K562 (cell line): ENCODE data around the gene KRTAP2-3. TPM values are rescaled to one million over a fixed set of nuclear protein-coding genes. Genes with fewer than 3 reads are reported as not detected.

ENCODE experiments used
- ATAC-seq: fragments of 200-7000 bp; cut with Tn5 transposase; 3 replicates; pipeline ENCODE4 v1.9.1; 2020; ENCODE audit warnings: moderate library complexity
- BruUV-seq: library from RNA; stranded (reverse); fragments of 400-500 nt; replicated peaks from 2 replicates; lab custom pipeline; 2021; lab: Mats Ljungman, UMichigan
- CTCF ChIA-PET: fragments of 300-600 bp; formaldehyde crosslinking; extraction: SDS; loops from one replicate; lab custom pipeline; 2021; ENCODE audit warnings: low intra/inter-chr PET ratio; lab: Yijun Ruan, JAX
- POLR2A ChIA-PET: fragments of 300-600, 350-650 bp; sonication (Branson Sonifier 250); formaldehyde crosslinking; extraction: SDS; loops from one replicate; lab custom pipeline; 2021; ENCODE audit warnings: antibody characterized with exemption, inconsistent platforms; lab: Yijun Ruan, JAX
- DNase-seq, 4 experiments: peaks; one replicate each; pipeline versions ENCODE4 v3.0.0 to v3.0.0-alpha.2; 2011 to 2018; ENCODE audit warnings: low spot score in 3 of 4, mixed read lengths in 3 of 4; ENCODE audit errors: extremely low read depth in 1 of 4
- FAIRE-seq: peaks from 2 replicates; lab custom pipeline; 2011; peaks lifted over from hg19 to GRCh38; lab: Jason Lieb, UNC
- H2AFZ ChIP-seq: 2 replicates; pipeline ENCODE4 v1.6.0; 2011; ENCODE audit warnings: low read depth, low read length, control low read depth, inconsistent platforms
- H3K27ac ChIP-seq: fragments of 200-600 bp; 3 replicates; pipeline ENCODE4 v1.8.0; 2011; ENCODE audit warnings: low read depth, mild to moderate bottlenecking, control low read depth, inconsistent platforms, low read length, moderate library complexity, mixed read lengths; ENCODE audit errors: extremely low read depth
- H3K27me3 ChIP-seq, 2 experiments: fragments of 300-600 bp in 1 of 2; 2 replicates in 1 of 2; 3 replicates in 1 of 2; pipeline versions ENCODE4 v1.6.0 to v1.8.0; 2011; ENCODE audit warnings: inconsistent platforms in 2 of 2, low read length in 2 of 2, mild to moderate bottlenecking in 1 of 2, mixed read lengths in 1 of 2, moderate library complexity in 1 of 2; ENCODE audit not compliant: control insufficient read depth in 2 of 2, insufficient read depth in 2 of 2
- H3K36me3 ChIP-seq: fragments of 300-600 bp; 3 replicates; pipeline ENCODE4 v1.8.0; 2011; ENCODE audit warnings: mild to moderate bottlenecking, low read length, inconsistent platforms; ENCODE audit not compliant: control insufficient read depth, insufficient read depth
- H3K4me1 ChIP-seq, 2 experiments: fragments of 200-600 bp in 1 of 2; replicated peaks in 1 of 2; 2 replicates in 1 of 2; 3 replicates in 1 of 2; pipeline versions ENCODE4 v1.5.1 to v1.8.0; 2011; ENCODE audit warnings: inconsistent platforms in 2 of 2, low read length in 2 of 2, mild to moderate bottlenecking in 1 of 2, mixed read lengths in 1 of 2, moderate library complexity in 1 of 2; ENCODE audit not compliant: control insufficient read depth in 2 of 2, insufficient read depth in 2 of 2
- H3K4me2 ChIP-seq: 2 replicates; pipeline ENCODE4 v1.6.1; 2011; ENCODE audit warnings: low read length, control low read depth, inconsistent platforms, mixed read lengths; ENCODE audit not compliant: insufficient read depth
- H3K4me3 ChIP-seq: fragments of 200-600 bp; sonication (generic), shearing (Covaris generic); 2 replicates; pipeline ENCODE4 v1.5.1; 2016; ENCODE audit warnings: control low read depth, inconsistent platforms
- H3K79me2 ChIP-seq: fragments of 200-600 bp; 3 replicates; pipeline ENCODE4 v1.8.0; 2011; ENCODE audit warnings: low read length, inconsistent platforms; ENCODE audit not compliant: control insufficient read depth, insufficient read depth
- H3K9ac ChIP-seq, 2 experiments: 2 replicates each; pipeline versions ENCODE4 v1.6.0 to v1.6.1; 2011; ENCODE audit warnings: low read depth in 2 of 2, low read length in 2 of 2, control low read depth in 1 of 2, inconsistent platforms in 1 of 2, mild to moderate bottlenecking in 1 of 2, mixed read lengths in 1 of 2; ENCODE audit not compliant: insufficient read depth in 1 of 2
- H3K9me1 ChIP-seq: one replicate; pipeline ENCODE4 v1.6.0; 2011; ENCODE audit warnings: inconsistent platforms, mild to moderate bottlenecking, low read length, moderate library complexity; ENCODE audit not compliant: control insufficient read depth, insufficient read depth
- H3K9me3 ChIP-seq: replicated peaks from 2 replicates; pipeline ENCODE4 v1.5.1; 2011; ENCODE audit warnings: low read depth, low read length, inconsistent platforms; ENCODE audit not compliant: control insufficient read depth, insufficient read depth
- H4K20me1 ChIP-seq: replicated peaks from 2 replicates; pipeline ENCODE4 v1.6.1; 2011; ENCODE audit warnings: low read length, inconsistent platforms, mixed read lengths; ENCODE audit not compliant: control insufficient read depth, insufficient read depth
- CUX1 ChIP-seq: fragments of 200-800 bp; sonication (Bioruptor generic); IDR thresholded peaks from 2 replicates; pipeline ENCODE4 v1.6.1; 2016; ENCODE audit warnings: missing genetic modification characterization, missing compliant biosample characterization
- IRF9 ChIP-seq: fragments of 450-650 bp; IDR thresholded peaks from 2 replicates; pipeline ENCODE4 v1.6.1; 2016; ENCODE audit warnings: missing biosample characterization, missing genetic modification characterization
- RNF2 ChIP-seq: sonication (generic); IDR thresholded peaks from 2 replicates; pipeline ENCODE4 v1.6.1; 2016
- ZNF449 ChIP-seq: fragments of 250-450 bp; sonication (Bioruptor Pico); IDR thresholded peaks from 2 replicates; pipeline ENCODE4 v1.8.0; 2022; ENCODE audit warnings: moderate library complexity, mild to moderate bottlenecking, inconsistent platforms
- WGBS: fragments of 100-300 bp; shearing (Covaris generic); methylation state at CpG from one replicate; pipeline ENCODE4 v1.1.6; 2016; ENCODE audit warnings: low coverage, mixed read lengths; ENCODE audit not compliant: insufficient coverage; ENCODE audit errors: missing lambda C conversion rate; 5-methylcytosine and 5-hydroxymethylcytosine counted together
- in situ Hi-C: fragments of 300-500 bp; cut with MboI; formaldehyde crosslinking; loops from 4 replicates; pipeline ENCODE4 v1.15.0; 2018; ENCODE audit warnings: inconsistent platforms, mixed read lengths
- intact Hi-C: fragments of 100-400 bp; cut with micrococcal nuclease; formaldehyde crosslinking; loops from 2 replicates; pipeline ENCODE4 v1.14.2; 2022
- polyA plus RNA-seq, 8 experiments: library from polyadenylated mRNA; depleted of rRNA in 4 of 8; stranded (reverse) in 5 of 8; unstranded in 3 of 8; fragments of >200 nt; fragmentation: Nextera tagmentation in 2 of 8; fragmentation: Illumina TruSeq in 1 of 8; extraction: Ambion mirVana in 2 of 8; extraction: Trizol in 1 of 8; gene quantifications; 2 replicates each; pipeline versions ENCODE4 v1.2.1 to v1.2.3, GENCODE V29; 2011 to 2014; ENCODE audit warnings: inconsistent platforms in 1 of 8, missing spikeins in 1 of 8
- total RNA-seq, 7 experiments: library from RNA; depleted of rRNA in 6 of 7; stranded (reverse); fragments of >200 nt in 6 of 7; fragmentation: Illumina TruSeq in 2 of 7; extraction: Trizol in 2 of 7; gene quantifications; 2 replicates each; pipeline versions ENCODE4 v1.2.1 to v1.2.3, GENCODE V29; 2011 to 2021; ENCODE audit warnings: low replicate concordance in 1 of 7
- TF ChIP-seq, protein P1 (sequence below): sonication (generic); formaldehyde crosslinking; IDR thresholded peaks from 2 replicates; pipeline ENCODE4 v1.8.1; 2023; ENCODE audit warnings: missing genetic modification reagents, mild to moderate bottlenecking, borderline replicate concordance

The KRTAP2-3 gene
- total and polyA plus RNA-seq, 9 of the 15 experiments (the other 6 are each of a cell fraction or from before 2014, with no cell fraction given): not detected

- Histone ChIP-seq H4K20me1 (no peaks in the 10 kb centered on the region), H3K9me3 (no peaks in the 10 kb centered on the region), H3K27me3 (peaks cover 0 to 15% of the 10 kb centered on the region in 2 experiments; a peak in 2 of 5 replicates), H3K36me3 (no peaks in the 10 kb centered on the region), H3K4me3 (no peak within 1 kb of the TSS), H3K4me1 (peaks cover 0 to 4% of the 10 kb centered on the region in 2 experiments; a peak in 1 of 5 replicates), H3K9ac (no peak within 1 kb of the TSS), H3K9me1 (no peaks in the 10 kb centered on the region), H3K79me2 (no peaks in the 10 kb centered on the region), H3K27ac (no peak within 1 kb of the TSS), H3K4me2 (no peak within 1 kb of the TSS), H2AFZ (no peak within 1 kb of the TSS)
- 0% methylated on average over 8 of the region's 9 CpGs for WGBS
- DNase-seq (no peak), ATAC-seq (no peak), FAIRE-seq (no peak)
- ChIA-PET CTCF (no interaction called here), POLR2A (no interaction called here)
- intact Hi-C loops (no loop called here), in situ Hi-C loops (no loop called here)
- TF ChIP-seq CUX1: no peak
- no peak for TF ChIP-seq IRF9 (tag)
- TF ChIP-seq, protein P1, sequence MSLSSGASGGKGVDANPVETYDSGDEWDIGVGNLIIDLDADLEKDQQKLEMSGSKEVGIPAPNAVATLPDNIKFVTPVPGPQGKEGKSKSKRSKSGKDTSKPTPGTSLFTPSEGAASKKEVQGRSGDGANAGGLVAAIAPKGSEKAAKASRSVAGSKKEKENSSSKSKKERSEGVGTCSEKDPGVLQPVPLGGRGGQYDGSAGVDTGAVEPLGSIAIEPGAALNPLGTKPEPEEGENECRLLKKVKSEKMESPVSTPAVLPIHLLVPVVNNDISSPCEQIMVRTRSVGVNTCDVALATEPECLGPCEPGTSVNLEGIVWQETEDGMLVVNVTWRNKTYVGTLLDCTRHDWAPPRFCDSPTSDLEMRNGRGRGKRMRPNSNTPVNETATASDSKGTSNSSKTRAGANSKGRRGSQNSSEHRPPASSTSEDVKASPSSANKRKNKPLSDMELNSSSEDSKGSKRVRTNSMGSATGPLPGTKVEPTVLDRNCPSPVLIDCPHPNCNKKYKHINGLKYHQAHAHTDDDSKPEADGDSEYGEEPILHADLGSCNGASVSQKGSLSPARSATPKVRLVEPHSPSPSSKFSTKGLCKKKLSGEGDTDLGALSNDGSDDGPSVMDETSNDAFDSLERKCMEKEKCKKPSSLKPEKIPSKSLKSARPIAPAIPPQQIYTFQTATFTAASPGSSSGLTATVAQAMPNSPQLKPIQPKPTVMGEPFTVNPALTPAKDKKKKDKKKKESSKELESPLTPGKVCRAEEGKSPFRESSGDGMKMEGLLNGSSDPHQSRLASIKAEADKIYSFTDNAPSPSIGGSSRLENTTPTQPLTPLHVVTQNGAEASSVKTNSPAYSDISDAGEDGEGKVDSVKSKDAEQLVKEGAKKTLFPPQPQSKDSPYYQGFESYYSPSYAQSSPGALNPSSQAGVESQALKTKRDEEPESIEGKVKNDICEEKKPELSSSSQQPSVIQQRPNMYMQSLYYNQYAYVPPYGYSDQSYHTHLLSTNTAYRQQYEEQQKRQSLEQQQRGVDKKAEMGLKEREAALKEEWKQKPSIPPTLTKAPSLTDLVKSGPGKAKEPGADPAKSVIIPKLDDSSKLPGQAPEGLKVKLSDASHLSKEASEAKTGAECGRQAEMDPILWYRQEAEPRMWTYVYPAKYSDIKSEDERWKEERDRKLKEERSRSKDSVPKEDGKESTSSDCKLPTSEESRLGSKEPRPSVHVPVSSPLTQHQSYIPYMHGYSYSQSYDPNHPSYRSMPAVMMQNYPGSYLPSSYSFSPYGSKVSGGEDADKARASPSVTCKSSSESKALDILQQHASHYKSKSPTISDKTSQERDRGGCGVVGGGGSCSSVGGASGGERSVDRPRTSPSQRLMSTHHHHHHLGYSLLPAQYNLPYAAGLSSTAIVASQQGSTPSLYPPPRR (CRISPR knock-in tag): no peak
- TF ChIP-seq RNF2: no peak
- TF ChIP-seq ZNF449 (CRISPR knock-in tag): no peak
- no TSS peak for BruUV-seq
Measured at GRCh38 chr17:41026715-41027471, 33.0 kb downstream of the KRTAP2-3 start, which contains the start of gene KRTAP1-5. TSS of gene KRTAP1-5 (minus strand) at chr17:41027208. CDS start at chr17:41027155, 53 bp downstream.
